Epidermal melanocyte (primary cell): ENCODE results near the gene MADD.
"Not testable (repeated sequence)": the region's sequence is repeated elsewhere in the genome, so short reads cannot be mapped to it uniquely, and the experiment has no call there.

Source experiments
- DNase-seq: peaks from one replicate; pipeline ENCODE4 v3.0.0; 2011; ENCODE audit warnings: low spot score; ENCODE audit not compliant: insufficient read length

MADD gene

DNA sequence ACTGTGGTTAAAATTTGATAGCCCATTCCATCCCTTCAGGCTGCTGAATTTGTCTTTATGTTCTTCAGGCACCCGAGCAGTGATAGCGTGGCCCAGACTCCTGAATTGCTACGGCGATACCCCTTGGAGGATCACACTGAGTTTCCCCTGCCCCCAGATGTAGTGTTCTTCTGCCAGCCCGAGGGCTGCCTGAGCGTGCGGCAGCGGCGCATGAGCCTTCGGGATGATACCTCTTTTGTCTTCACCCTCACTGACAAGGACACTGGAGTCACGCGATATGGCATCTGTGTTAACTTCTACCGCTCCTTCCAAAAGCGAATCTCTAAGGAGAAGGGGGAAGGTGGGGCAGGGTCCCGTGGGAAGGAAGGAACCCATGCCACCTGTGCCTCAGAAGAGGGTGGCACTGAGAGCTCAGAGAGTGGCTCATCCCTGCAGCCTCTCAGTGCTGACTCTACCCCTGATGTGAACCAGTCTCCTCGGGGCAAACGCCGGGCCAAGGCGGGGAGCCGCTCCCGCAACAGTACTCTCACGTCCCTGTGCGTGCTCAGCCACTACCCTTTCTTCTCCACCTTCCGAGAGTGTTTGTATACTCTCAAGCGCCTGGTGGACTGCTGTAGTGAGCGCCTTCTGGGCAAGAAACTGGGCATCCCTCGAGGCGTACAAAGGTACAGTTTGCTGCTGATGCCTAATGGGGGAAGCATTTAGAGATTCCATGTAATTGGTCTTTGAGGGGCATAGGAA lies 4.7 kb downstream of the MADD start:
- DNase-seq = no peak

DNA sequence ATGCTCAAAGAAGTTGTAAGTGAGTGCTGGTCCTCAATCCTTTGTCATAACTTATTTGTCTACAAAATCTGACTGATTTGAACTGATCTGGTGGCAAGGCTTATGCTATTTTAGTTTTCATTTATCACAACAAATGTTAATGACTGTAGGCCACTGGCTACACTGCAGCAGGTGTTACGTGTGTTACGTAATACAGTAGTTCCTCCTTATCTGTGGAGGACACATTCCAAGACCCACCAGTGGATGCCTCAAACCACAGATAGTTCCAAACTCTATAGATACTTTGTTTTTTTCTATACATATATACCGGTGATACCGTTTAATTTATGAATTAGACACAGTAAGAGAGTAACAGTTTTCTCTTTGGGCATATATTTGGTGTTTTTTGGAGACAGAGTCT lies 7.0 kb downstream of the MADD start:
- DNase-seq = no peak

GRCh38 chr11:47278058-47278457 lies 8.1 kb downstream of the MADD start:
- DNase-seq = no peak

DNA sequence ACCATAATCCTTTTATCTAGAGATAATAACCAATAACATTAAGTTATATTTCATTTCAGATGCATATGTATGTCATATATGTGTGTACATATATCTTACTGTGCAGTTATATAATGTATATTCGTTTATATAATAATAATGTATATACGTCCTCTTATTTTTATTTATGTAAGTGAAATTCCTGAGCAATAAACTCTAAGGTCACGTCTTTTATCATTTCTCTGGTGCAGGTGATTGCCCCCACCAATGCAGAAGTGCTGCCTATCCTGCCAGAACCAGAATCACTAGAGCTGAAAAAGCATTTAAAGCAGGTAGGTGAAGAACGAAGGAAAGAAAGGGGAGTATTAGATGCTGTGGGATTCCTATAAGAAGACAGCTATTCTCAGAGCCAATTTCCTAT lies 8.8 kb downstream of the MADD start:
- no peak for DNase-seq

- DNase-seq = no peak
These were observed 10.2 kb downstream of the MADD start for GRCh38 chr11:47280099-47280498.

GRCh38 chr11:47280860-47281259 lies 10.9 kb downstream of the MADD start:
- no peak for DNase-seq

- no peak for DNase-seq
These were observed 12.5 kb downstream of the MADD start for GRCh38 chr11:47282462-47282861.

DNA sequence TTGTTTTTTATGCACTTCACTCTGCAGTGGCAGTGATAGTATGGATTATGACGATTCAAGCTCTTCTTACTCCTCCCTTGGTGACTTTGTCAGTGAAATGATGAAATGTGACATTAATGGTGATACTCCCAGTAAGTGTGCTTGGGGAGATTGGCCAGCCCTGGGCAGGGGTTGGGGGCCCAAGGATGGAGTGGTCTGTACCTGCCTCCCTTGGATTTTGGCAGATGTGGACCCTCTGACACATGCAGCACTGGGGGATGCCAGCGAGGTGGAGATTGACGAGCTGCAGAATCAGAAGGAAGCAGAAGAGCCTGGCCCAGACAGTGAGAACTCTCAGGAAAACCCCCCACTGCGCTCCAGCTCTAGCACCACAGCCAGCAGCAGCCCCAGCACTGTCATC lies 14.2 kb downstream of the MADD start:
- no peak for DNase-seq

DNA sequence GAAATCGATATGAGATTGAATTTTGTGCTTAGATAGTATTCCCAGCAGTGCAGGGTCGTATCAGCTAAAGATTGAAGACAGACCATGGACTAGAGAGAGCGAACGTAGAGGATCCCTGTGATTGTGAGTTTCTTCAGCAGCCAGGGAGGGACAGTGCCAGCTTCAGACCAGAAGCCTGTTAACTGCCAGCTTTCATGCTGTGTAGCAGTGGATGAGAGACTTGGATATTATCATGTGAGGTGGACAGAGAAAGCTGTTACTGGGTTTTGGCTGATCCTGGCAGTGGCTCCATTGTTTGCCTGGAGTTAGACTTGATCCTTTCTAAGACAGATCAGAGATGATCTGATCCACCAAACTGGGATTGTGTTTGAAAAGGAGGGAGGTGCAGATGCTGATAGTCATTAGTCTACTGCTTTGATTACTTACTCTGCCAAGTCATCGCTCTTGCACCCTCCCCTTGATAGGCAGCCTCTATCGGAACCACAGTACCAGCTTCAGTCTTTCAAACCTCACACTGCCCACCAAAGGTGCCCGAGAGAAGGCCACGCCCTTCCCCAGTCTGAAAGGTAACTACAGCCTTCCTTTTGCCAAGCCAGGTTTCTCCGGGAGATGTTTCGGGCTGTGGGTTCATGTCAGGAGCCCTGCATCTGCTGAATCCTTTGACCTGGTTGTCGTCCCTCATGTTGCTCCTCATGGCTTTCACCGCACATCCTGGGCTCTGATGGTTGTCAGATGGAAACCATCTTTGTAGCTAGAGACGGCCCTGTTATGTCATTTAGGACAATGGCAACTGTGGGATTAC lies 16.2 kb downstream of the MADD start:
- no peak for DNase-seq

DNA sequence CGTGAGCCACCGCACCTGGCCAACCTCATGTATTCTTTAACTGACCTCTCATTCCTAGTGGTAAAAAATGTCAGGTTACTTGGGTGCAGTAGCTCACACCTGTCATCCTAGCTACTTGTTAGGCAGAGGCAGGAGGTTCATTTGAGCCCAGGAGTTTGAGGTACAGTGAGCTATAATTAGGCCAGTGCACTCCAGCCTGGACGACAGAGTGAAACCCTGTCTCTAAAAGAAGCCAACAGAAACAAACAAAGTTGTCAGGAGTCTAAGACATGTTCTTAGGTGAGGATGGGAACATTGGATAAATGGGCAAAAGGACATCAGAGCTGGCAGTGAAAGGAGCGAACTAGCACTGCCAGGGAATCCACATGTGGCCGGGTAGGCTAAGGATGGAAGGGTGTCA lies 18.1 kb downstream of the MADD start:
- DNase-seq = no peak

DNA sequence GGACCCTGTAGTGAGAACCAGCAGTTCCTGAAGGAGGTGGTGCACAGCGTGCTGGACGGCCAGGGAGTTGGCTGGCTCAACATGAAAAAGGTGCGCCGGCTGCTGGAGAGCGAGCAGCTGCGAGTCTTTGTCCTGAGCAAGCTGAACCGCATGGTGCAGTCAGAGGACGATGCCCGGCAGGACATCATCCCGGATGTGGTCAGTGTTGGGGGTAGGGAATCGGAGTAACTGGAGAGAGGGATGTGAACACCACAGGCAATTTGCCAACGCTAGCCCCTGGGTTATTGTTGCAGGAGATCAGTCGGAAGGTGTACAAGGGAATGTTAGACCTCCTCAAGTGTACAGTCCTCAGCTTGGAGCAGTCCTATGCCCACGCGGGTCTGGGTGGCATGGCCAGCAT lies 19.9 kb downstream of the MADD start:
- no peak for DNase-seq

DNA sequence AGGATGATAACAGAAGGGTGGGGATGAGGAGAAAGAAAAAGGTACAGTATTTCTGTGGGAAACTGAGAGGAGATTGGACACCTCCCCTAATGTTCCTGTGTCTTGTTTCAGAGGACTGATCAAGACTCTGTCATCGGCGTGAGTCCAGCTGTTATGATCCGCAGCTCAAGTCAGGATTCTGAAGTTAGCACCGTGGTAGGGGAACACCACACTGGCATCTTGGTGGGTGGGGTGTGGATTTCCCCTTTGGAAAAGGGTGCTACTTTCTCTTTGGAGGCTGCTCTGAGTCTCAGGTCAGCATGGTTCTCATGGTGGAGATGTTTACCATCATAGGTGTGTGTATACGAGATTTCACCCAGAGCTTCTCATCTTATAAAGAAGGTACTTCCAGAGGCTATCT lies 25.5 kb downstream of the MADD start:
- DNase-seq = no peak

DNA sequence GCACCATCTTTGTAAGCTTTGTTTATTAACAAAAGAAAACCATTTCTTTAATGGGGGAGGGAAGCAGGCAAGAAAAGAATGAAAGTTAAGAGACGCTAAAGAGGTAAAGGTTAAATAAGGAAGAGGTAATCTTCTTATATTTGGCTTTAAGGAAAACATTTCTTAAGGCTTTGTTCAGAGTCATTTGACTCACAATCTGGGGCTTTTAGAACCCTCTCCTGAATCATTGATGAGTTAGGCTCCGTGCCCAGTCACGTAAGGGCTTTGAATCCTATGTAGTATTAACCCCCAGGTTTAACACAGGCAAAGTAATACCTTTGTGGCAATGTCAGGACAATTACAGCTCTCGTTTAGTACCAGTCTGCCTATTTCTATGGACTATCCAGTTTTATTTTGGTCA lies 26.1 kb downstream of the MADD start:
- no peak for DNase-seq

DNA sequence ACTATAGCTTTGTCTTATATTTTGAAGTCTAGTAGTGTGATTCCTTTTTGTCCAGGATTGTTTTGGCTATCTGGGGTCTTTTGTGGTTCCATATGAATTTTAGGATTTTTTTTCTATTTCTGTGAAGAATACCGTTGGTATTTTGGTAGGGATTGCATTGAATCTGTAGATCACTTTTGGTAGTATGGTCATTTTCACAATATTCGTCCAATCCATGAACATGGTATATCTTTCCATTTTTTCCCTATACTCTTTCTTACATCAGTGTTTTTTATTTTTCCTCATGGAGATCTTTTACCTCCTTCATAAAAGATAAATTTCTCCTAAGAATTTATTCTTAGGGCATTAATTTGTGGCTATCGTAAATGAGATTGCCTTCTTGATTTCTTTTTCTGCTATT lies 29.1 kb downstream of the MADD start:
- no peak for DNase-seq

- no peak for DNase-seq
These were observed 32.9 kb downstream of the MADD start for GRCh38 chr11:47302853-47303252.

GRCh38 chr11:47305734-47306483 lies 36.0 kb downstream of the MADD start:
- no peak for DNase-seq

- DNase-seq = no peak
These were observed 36.5 kb downstream of the MADD start for GRCh38 chr11:47306484-47306844.

GRCh38 chr11:47308050-47308823 lies 38.3 kb downstream of the MADD start:
- DNase-seq = no peak

GRCh38 chr11:47314992-47315391 lies 45.1 kb downstream of the MADD start:
- no peak for DNase-seq

DNA sequence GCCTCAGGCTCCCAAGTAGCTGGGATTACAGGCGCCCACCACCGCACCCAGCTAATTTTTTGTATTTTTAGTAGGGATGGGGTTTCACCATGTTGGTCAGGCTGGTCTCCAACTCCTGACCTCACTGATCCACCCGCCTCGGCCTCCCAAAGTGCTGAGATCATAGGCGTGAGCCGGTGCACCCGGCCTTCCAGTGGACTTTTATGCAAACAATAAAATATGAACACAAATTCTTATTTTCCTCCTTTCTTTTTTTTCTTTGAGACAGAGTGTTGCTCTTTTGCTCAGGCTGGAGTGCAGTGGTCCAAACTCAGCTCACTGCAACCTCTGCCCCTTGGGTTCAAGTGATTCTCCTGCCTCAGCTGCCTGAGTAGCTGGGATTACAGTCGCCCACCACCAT lies 46.6 kb downstream of the MADD start:
- DNase-seq = not testable (repeated sequence)

- DNase-seq = no peak
These were observed 47.3 kb downstream of the MADD start for GRCh38 chr11:47317064-47317828.
